ENCODE results near the gene CRYZL1.
A peak's percentile ranks its signal among the peaks of the same experiment; 100 is the strongest.

Gene CRYZL1

DNA sequence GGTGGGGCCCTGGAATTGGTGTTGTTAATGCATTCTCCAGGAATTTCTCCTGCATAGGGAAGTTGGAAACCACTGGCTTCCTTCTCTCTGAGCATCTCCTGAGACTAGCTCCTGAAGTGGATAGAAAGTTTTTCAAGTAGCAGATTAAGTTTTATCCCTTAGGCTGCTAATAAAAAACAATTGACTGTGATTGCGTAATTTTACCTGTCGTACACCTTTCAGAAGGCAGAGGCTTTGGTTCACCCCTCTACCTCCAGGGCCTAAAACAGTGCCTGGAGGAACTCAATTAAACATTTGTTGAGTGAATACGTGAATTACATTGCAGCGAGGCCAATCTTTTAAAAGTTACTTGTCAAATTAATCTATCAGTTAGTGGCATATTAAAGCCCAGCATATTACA is 4.2 kb upstream of the CRYZL1 start:
- Histone ChIP-seq H3K79me2 (ENCODE audit: insufficient read depth, low read length) (peaks cover 4% of the 10 kb centered on the region; the same call in 1 of the 2 replicates), H3K4me2 (ENCODE audit: low read length) (no peak overlapping the region), H2AFZ (ENCODE audit: low read length) (no peak overlapping the region), H3K27ac (ENCODE audit: low read depth, low read length, poor library complexity, severe bottlenecking) (no peak overlapping the region), H3K9me3 (ENCODE audit: low read length) (no peaks in the 10 kb centered on the region), H3F3A (ENCODE audit: insufficient read depth, low read length) (no peaks in the 10 kb centered on the region), H3K9ac (ENCODE audit: low read length) (no peak overlapping the region), H3K4me1 (ENCODE audit: insufficient read depth, low read length, severe bottlenecking) (peaks cover 7% of the 10 kb centered on the region), H3K36me3 (ENCODE audit: insufficient read depth, low read length) (no peaks in the 10 kb centered on the region), H4K20me1 (ENCODE audit: insufficient read depth, low read length) (no peaks in the 10 kb centered on the region), H3K27me3 (ENCODE audit: insufficient read depth, low read length) (0 out of 2 replicates have a peak, but pooled peaks cover 5% of the 10 kb centered on the region), H3K4me3 (ENCODE audit: low read depth, low read length, poor library complexity, severe bottlenecking) (no peak overlapping the region), H3K9me2 (ENCODE audit: low read depth, low read length) (no peaks in the 10 kb centered on the region)
- TF ChIP-seq EZH2 (IDR thresholded peaks at IDR 0.05; ENCODE audit: borderline replicate concordance, low read length), result no peak
- TF ChIP-seq, protein P1, sequence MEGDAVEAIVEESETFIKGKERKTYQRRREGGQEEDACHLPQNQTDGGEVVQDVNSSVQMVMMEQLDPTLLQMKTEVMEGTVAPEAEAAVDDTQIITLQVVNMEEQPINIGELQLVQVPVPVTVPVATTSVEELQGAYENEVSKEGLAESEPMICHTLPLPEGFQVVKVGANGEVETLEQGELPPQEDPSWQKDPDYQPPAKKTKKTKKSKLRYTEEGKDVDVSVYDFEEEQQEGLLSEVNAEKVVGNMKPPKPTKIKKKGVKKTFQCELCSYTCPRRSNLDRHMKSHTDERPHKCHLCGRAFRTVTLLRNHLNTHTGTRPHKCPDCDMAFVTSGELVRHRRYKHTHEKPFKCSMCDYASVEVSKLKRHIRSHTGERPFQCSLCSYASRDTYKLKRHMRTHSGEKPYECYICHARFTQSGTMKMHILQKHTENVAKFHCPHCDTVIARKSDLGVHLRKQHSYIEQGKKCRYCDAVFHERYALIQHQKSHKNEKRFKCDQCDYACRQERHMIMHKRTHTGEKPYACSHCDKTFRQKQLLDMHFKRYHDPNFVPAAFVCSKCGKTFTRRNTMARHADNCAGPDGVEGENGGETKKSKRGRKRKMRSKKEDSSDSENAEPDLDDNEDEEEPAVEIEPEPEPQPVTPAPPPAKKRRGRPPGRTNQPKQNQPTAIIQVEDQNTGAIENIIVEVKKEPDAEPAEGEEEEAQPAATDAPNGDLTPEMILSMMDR (IDR thresholded peaks at IDR 0.05; ENCODE audit: low read length), result no peak

DNA sequence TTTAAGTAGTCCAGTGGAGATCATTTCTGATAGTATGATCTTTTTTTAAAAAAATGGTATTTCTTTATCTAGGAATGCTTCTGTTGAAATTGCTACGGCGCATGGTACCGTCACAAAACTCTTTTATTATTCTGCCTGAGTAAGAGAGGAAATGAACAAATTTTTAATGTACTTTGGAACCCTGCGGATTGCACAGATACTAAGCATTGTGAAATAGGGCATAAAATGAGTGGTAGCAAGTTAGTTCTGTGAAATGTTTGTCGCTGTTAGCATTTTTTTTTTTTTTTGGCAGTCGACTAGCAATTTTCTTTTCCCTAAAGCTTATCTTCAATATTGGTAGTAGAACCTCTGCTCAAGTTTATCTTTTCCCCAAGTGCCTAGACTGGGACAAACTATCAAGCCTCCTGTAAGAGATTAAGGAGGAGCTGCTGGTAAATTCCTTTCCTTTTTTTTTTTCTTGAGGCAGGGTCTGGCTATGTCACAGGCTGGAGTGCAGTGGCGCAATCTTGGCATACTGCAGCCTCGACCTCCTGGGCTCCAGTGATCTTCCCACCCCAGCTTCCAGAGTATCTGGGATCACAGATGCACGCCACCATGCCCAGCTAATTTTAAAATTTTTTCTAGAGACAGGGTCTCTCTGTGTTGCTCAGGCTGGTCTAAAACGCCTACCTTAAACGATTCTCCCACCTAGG is 3.0 kb upstream of the CRYZL1 start:
- no peak overlapping the region for H3K4me2 ChIP-seq (ENCODE audit: low read length)
- H3K9ac ChIP-seq (ENCODE audit: low read length), result no peak overlapping the region
- TF ChIP-seq, protein P1 (IDR thresholded peaks at IDR 0.05; ENCODE audit: low read length), result no peak
- no peak for TF ChIP-seq EZH2 (IDR thresholded peaks at IDR 0.05; ENCODE audit: borderline replicate concordance, low read length)
- H3K4me1 ChIP-seq (ENCODE audit: insufficient read depth, low read length, severe bottlenecking), result peaks cover 13% of the 10 kb centered on the region
- H3K9me3 ChIP-seq (ENCODE audit: low read length), result no peaks in the 10 kb centered on the region
- H4K20me1 ChIP-seq (ENCODE audit: insufficient read depth, low read length), result no peaks in the 10 kb centered on the region
- H3F3A ChIP-seq (ENCODE audit: insufficient read depth, low read length), result no peaks in the 10 kb centered on the region
- H3K4me3 ChIP-seq (ENCODE audit: low read depth, low read length, poor library complexity, severe bottlenecking), result no peak overlapping the region
- no peak overlapping the region for H3K27ac ChIP-seq (ENCODE audit: low read depth, low read length, poor library complexity, severe bottlenecking)
- 0 out of 2 replicates have a peak, but pooled peaks cover 5% of the 10 kb centered on the region for H3K27me3 ChIP-seq (ENCODE audit: insufficient read depth, low read length)
- no peaks in the 10 kb centered on the region for H3K9me2 ChIP-seq (ENCODE audit: low read depth, low read length)
- H3K79me2 ChIP-seq (ENCODE audit: insufficient read depth, low read length), result peaks cover 10% of the 10 kb centered on the region; the same call in 1 of the 2 replicates
- no peaks in the 10 kb centered on the region for H3K36me3 ChIP-seq (ENCODE audit: insufficient read depth, low read length)
- no peak overlapping the region for H2AFZ ChIP-seq (ENCODE audit: low read length)

DNA sequence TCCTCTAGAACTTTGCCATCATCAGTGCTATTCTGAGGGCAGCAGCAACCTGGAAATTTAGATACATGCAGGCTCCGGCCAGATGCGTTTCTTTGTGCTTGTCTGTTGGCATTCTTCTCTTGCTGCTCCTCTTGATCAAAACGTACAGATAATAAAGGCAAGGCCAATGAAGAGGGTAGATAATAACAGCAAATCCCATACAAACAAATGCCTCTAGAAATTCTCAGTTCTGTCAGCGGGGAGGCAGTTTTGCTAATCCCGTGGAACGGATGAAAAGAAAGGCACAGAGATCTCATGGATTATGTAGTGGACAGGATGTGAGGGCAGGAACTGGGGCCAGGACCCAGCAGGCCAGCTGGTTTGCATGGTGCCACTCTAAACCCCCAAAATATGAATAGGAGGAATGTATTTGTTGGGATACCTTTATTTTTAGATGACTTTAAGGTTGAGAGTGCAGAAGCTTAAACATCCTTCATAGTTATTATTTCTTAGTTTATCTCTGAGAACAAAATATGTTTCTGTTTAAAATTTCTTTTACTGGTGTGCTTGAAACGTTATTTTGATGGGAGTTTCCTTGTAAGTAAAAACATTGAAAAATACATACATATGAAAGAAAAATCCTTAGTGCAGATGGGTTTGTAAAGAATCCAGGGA is 2.2 kb upstream of the CRYZL1 start:
- Histone ChIP-seq H4K20me1 (ENCODE audit: insufficient read depth, low read length) (no peaks in the 10 kb centered on the region), H3K9ac (ENCODE audit: low read length) (no peak overlapping the region), H3K27ac (ENCODE audit: low read depth, low read length, poor library complexity, severe bottlenecking) (no peak overlapping the region), H3K4me1 (ENCODE audit: insufficient read depth, low read length, severe bottlenecking) (peaks cover 13% of the 10 kb centered on the region), H2AFZ (ENCODE audit: low read length) (no peak overlapping the region), H3K4me2 (ENCODE audit: low read length) (peak overlapping the region; percentile 81), H3K36me3 (ENCODE audit: insufficient read depth, low read length) (no peaks in the 10 kb centered on the region), H3K9me2 (ENCODE audit: low read depth, low read length) (no peaks in the 10 kb centered on the region), H3K79me2 (ENCODE audit: insufficient read depth, low read length) (peaks cover 10% of the 10 kb centered on the region; the same call in 1 of the 2 replicates), H3F3A (ENCODE audit: insufficient read depth, low read length) (no peaks in the 10 kb centered on the region), H3K4me3 (ENCODE audit: low read depth, low read length, poor library complexity, severe bottlenecking) (no peak overlapping the region), H3K9me3 (ENCODE audit: low read length) (no peaks in the 10 kb centered on the region), H3K27me3 (ENCODE audit: insufficient read depth, low read length) (0 out of 2 replicates have a peak, but pooled peaks cover 5% of the 10 kb centered on the region)
- no peak for TF ChIP-seq EZH2 (IDR thresholded peaks at IDR 0.05; ENCODE audit: borderline replicate concordance, low read length)
- TF ChIP-seq, protein P1 (IDR thresholded peaks at IDR 0.05; ENCODE audit: low read length), result no peak

Measured in OCI-LY1 (cell line).